ENCODE data around the gene NUP50.

The NUP50 gene

DNA sequence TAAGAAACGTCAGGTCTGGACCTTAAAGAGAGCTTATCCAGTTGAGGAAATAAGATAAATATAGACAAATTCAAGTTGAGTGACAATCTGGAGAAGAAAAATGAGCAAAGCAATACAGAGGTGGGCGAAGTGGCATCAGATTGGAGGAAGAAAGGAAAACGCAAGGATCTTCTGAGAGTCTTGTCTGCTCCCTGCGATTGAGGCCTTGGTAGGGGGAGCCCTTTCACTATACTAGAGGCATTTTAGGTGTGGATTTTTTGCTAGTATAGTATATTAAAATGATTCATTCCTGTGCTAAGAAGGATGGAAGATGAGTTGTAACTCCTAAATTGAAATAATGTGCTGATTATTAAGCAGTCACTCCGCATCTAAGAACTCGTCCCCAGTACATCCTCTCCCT lies 8.1 kb downstream of the NUP50 start:
- TF ChIP-seq, protein P1, sequence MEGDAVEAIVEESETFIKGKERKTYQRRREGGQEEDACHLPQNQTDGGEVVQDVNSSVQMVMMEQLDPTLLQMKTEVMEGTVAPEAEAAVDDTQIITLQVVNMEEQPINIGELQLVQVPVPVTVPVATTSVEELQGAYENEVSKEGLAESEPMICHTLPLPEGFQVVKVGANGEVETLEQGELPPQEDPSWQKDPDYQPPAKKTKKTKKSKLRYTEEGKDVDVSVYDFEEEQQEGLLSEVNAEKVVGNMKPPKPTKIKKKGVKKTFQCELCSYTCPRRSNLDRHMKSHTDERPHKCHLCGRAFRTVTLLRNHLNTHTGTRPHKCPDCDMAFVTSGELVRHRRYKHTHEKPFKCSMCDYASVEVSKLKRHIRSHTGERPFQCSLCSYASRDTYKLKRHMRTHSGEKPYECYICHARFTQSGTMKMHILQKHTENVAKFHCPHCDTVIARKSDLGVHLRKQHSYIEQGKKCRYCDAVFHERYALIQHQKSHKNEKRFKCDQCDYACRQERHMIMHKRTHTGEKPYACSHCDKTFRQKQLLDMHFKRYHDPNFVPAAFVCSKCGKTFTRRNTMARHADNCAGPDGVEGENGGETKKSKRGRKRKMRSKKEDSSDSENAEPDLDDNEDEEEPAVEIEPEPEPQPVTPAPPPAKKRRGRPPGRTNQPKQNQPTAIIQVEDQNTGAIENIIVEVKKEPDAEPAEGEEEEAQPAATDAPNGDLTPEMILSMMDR (IDR thresholded peaks at IDR 0.05): no peak
- Histone ChIP-seq H3K4me3 (ENCODE audit: low read depth in 1 of 2, low read length in 1 of 2) (no peak overlapping the region), H3K4me1 (ENCODE audit: control insufficient read depth in 1 of 2, insufficient read depth in 1 of 2, low read depth in 1 of 2, low read length in 1 of 2) (peaks cover 21 to 23% of the 10 kb centered on the region in 2 experiments), H3K27me3 (no peaks in the 10 kb centered on the region), H3K9me3 (no peaks in the 10 kb centered on the region), H3K36me3 (peaks cover 97% of the 10 kb centered on the region), H3K27ac (peak overlapping the region; percentile 20)

DNA sequence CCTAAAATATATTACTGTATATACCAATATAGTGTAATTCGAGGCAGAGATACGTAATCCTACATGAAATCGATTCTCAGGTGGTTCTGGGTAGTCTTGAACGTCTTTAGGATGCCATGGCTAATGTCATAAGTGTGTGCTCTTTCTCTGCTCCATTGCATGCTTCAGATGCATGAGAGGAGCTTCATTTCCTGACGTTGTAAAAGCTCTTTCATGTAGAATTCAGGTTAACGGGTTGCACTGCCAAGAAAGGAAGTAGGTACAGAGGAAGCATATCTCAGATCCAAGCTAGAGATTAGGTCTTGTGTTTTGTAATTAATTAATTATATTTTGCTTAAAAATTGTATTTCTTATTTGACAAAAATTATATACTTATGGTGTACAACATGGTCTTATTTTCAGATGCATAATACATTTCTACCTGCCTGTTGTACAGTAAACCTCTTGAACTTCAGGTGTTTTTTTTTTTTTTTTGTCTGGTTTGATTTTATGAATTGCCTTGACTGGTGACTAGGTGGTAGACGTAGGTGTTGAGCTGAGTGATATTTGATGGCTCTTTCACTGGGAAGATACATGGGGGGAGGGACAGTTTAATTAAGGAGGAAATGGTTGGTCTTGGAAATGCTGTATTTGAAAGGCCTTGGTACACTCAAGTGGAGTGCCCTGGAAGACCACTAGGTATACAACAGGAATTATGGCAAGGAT lies 9.3 kb downstream of the NUP50 start:
- Histone ChIP-seq H3K36me3 (peaks cover 100% of the 10 kb centered on the region), H3K9me3 (no peaks in the 10 kb centered on the region), H3K27me3 (no peaks in the 10 kb centered on the region), H3K4me1 (ENCODE audit: control insufficient read depth in 1 of 2, insufficient read depth in 1 of 2, low read depth in 1 of 2, low read length in 1 of 2) (peaks cover 9 to 11% of the 10 kb centered on the region in 2 experiments), H3K27ac (peak overlapping the region; percentile 20), H3K4me3 (ENCODE audit: low read depth in 1 of 2, low read length in 1 of 2) (no peak overlapping the region)
- TF ChIP-seq, protein P1 (IDR thresholded peaks at IDR 0.05): no peak

DNA sequence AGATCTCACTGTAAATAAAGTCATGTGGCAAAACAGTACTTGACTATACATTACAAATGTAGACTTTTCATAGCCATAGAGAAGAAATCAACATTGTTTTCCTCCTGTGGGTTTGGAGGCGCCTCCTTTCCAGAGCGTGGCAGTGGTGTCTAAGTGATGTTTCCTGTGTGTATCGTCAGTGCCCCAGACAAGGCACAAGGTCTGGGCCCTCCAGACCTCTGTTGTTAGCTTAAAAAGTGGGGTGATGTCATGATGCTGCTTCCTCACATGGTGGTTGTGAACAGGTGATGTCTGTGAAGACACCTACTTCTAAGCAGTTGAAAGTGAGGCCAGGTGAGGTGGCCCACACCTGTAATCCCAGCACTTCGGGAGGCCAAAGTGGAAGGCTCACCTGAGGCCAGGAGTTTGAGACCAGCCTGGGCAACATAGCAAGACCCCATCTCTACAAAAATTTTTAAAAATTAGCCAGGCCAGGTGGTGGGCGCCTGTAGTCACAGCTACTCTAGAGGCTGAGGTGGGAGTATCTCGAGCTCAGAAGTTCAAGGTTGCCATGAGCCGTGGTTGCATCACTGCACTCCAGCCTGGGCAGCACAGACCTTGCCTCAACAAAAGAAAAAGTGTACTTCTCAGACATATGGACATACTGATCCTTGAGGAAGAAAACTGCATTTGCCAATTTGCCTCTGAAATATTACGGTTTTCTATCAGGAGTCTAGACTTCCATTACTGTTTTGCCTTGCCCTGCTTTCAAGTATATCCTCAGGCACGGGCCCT lies 15.7 kb downstream of the NUP50 start:
- Histone ChIP-seq H3K9me3 (no peaks in the 10 kb centered on the region), H3K4me3 (ENCODE audit: low read depth in 1 of 2, low read length in 1 of 2) (no peak overlapping the region), H3K36me3 (peaks cover 100% of the 10 kb centered on the region), H3K27ac (peak overlapping the region; percentile 7), H3K4me1 (ENCODE audit: control insufficient read depth in 1 of 2, insufficient read depth in 1 of 2, low read depth in 1 of 2, low read length in 1 of 2) (peaks cover 6 to 9% of the 10 kb centered on the region in 2 experiments), H3K27me3 (no peaks in the 10 kb centered on the region)
- TF ChIP-seq, protein P1 (IDR thresholded peaks at IDR 0.05): no peak

DNA sequence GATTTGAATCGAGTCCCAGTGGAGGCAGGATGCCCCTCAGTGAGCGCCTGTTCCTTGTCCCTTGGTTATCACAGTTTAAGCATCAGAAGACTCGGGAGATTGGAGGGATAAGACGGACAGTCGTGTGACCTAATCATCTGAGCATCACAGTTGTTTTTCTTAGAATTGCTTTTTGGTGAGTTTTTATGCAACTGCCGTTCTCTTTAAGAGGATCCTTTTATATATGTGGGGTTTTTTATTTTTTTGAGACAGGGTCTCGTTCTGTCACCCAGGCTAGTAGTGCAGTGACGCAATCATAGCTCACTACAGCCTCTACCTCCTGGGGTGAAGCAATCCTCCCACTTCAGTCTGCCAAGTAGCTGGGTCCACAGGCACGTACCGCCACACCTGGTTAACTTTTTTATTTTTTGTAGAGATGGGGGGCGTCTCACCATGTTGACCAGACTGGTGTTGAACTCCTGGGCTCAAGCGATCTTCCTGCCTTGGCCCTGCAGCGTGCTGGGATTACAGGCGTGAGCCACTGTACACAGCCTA lies 16.5 kb downstream of the NUP50 start:
- peaks cover 100% of the 10 kb centered on the region for H3K36me3 ChIP-seq

DNA sequence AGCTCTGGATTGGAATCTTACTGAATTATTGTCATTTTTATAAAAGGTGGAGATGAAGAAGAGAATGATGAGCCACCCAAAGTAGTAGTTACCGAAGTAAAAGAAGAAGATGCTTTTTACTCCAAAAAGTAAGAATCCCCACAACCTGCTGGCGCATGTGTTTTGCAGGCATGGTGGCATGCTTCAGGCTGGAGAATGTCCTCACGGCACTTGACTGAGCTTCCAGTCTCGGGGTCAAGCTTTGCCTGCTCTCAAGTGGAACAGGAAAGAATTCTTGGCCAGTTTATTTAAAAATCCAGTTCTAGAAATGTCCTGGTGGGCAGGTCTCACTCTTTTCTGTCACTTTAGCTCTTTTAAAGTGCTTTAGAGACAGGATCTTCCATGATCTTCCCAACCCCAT lies 17.5 kb downstream of the NUP50 start:
- H3K4me1 ChIP-seq (ENCODE audit: control insufficient read depth in 1 of 2, insufficient read depth in 1 of 2, low read depth in 1 of 2, low read length in 1 of 2): peaks cover 6 to 9% of the 10 kb centered on the region in 2 experiments
- TF ChIP-seq, protein P1 (IDR thresholded peaks at IDR 0.05): no peak
- no peak overlapping the region for H3K4me3 ChIP-seq (ENCODE audit: low read depth in 1 of 2, low read length in 1 of 2)
- no peaks in the 10 kb centered on the region for H3K9me3 ChIP-seq
- H3K27ac ChIP-seq: peak overlapping the region; percentile 10
- H3K27me3 ChIP-seq: no peaks in the 10 kb centered on the region
- peaks cover 100% of the 10 kb centered on the region for H3K36me3 ChIP-seq

More for the DNA sequence above, 16.5 kb downstream of the NUP50 start:
- H3K4me3 ChIP-seq (ENCODE audit: low read depth in 1 of 2, low read length in 1 of 2): no peak overlapping the region
- H3K9me3 ChIP-seq: no peaks in the 10 kb centered on the region
- TF ChIP-seq, protein P1 (IDR thresholded peaks at IDR 0.05): no peak
- peaks cover 6 to 9% of the 10 kb centered on the region in 2 experiments for H3K4me1 ChIP-seq (ENCODE audit: control insufficient read depth in 1 of 2, insufficient read depth in 1 of 2, low read depth in 1 of 2, low read length in 1 of 2)
- no peaks in the 10 kb centered on the region for H3K27me3 ChIP-seq
- peak overlapping the region; percentile 7 for H3K27ac ChIP-seq
